Measurements from ENCODE around the gene PRSS21. TPM values are rescaled to one million over a fixed set of nuclear protein-coding genes. Genes with fewer than 3 reads are reported as not detected.

The PRSS21 gene
- total RNA-seq, 1 experiment from 2014 or later, result 1.5 TPM

DNA sequence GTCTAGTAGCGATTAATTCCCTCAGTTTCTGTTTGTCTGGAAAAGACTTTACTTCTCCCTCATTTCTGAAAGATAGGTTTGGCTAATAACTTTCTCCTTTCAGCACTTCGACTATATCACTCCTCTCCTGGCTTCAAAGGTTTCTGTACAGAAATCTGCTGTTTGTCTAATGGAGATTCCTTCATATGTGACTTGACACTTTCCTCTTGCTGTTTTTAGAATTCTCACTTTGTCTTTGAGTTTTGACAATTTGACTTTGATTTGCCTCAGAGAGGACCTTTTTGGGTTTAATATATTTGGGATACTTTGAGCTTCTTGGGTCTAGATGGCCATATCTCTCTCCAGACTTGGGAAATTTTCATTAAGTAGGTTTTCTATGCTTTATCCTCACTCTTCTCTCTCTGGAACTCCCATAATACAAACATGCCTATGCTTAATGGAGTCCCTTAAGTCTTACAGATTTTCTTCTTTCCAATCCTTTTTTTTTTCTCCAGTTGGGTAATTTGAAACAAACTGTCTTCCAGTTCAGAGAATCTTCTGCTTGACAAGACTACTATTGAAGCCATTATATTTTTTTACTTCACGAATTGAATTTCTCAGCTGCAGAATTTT lies 7.8 kb upstream of the PRSS21 start:
- H3K36me3 Mint-ChIP-seq, result no peaks in the 10 kb centered on the region
- no peak for TF ChIP-seq ATF1 (CRISPR knock-in tag; IDR thresholded peaks at IDR 0.05)
- TF ChIP-seq E2F1 (CRISPR knock-in tag; IDR thresholded peaks at IDR 0.05), result no peak
- TF ChIP-seq ZNF423 (CRISPR knock-in tag; IDR thresholded peaks at IDR 0.05), result no peak
- no peak for TF ChIP-seq NFE2L1 (CRISPR knock-in tag; IDR thresholded peaks at IDR 0.05)
- TF ChIP-seq OVOL2 (CRISPR knock-in tag; IDR thresholded peaks at IDR 0.05; ENCODE audit: borderline replicate concordance), result no peak
- TF ChIP-seq, protein P1, sequence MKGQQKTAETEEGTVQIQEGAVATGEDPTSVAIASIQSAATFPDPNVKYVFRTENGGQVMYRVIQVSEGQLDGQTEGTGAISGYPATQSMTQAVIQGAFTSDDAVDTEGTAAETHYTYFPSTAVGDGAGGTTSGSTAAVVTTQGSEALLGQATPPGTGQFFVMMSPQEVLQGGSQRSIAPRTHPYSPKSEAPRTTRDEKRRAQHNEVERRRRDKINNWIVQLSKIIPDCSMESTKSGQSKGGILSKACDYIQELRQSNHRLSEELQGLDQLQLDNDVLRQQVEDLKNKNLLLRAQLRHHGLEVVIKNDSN (CRISPR knock-in tag; IDR thresholded peaks at IDR 0.05), result no peak
- no peak for TF ChIP-seq IRF1 (CRISPR knock-in tag; IDR thresholded peaks at IDR 0.05)
- TF ChIP-seq FOXP1 (CRISPR knock-in tag; IDR thresholded peaks at IDR 0.05; ENCODE audit: borderline replicate concordance), result no peak
- TF ChIP-seq TP53 (CRISPR knock-in tag; IDR thresholded peaks at IDR 0.05), result no peak
- no peak for TF ChIP-seq ATF6 (CRISPR knock-in tag; IDR thresholded peaks at IDR 0.05)
- no peaks in the 10 kb centered on the region for H3K4me1 Mint-ChIP-seq
- peaks cover 28% of the 10 kb centered on the region for H3K27me3 Mint-ChIP-seq (ENCODE audit: low read depth)
- H3K27ac Mint-ChIP-seq, result no peak overlapping the region
- no peak for DNase-seq (ENCODE audit: low spot score)
- ChIA-PET POLR2A (no interaction called here), CTCF (interaction anchor here (5.1 kb wide), 1 partner anchor 12 kb away, joined by 29 read pairs; the partner anchor contains the start of gene PRSS41)
- H3K9me3 Mint-ChIP-seq, result peaks cover 5% of the 10 kb centered on the region
- no peak for ATAC-seq
- no peak overlapping the region for H3K4me3 Mint-ChIP-seq

DNA sequence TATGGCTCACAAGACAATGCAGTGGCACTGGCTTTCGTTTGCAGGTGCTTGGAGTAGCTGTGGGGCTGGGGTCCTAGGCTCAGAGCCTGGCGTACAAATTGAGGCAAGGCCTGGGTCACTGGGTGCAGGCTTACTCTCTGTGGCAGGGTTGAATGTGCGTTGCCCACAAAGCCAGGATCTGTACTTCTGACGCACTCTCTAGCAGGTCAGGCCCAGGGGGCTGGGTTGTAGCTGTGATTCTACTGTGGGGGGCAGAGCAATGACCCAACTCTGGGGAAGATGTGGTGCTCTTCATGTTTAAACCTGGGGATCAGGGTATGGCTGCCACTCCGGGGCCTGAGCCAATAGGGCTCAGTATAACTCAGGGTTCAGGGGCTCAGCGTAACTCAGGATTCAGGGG lies 6.4 kb upstream of the PRSS21 start:
- ChIA-PET CTCF (interaction anchor here (1.0 to 5.1 kb wide), 5 partner anchors 13 to 108 kb away, joined by 3 to 29 read pairs (median 4); partner anchors contain the start of gene PRSS41), POLR2A (no interaction called here)
- DNase-seq (ENCODE audit: low spot score) (no peak), ATAC-seq (no peak)
- Mint-ChIP-seq H3K4me1 (no peaks in the 10 kb centered on the region), H3K36me3 (no peaks in the 10 kb centered on the region), H3K9me3 (no peaks in the 10 kb centered on the region), H3K4me3 (no peak overlapping the region), H3K27ac (no peak overlapping the region), H3K27me3 (ENCODE audit: low read depth) (peaks cover 17% of the 10 kb centered on the region)
- no peak for TF ChIP-seq ZBTB43 (CRISPR knock-in tag; IDR thresholded peaks at IDR 0.05)
- no peak for TF ChIP-seq JAZF1 (CRISPR knock-in tag; IDR thresholded peaks at IDR 0.05)
- no peak for TF ChIP-seq CREB1 (CRISPR knock-in tag; IDR thresholded peaks at IDR 0.05)
- no peak for TF ChIP-seq ZNF512 (CRISPR knock-in tag; IDR thresholded peaks at IDR 0.05; ENCODE audit: borderline replicate concordance)
- TF ChIP-seq IRF1 (CRISPR knock-in tag; IDR thresholded peaks at IDR 0.05), result no peak
- TF ChIP-seq SMAD3 (CRISPR knock-in tag; IDR thresholded peaks at IDR 0.05; ENCODE audit: borderline replicate concordance), result no peak
- TF ChIP-seq FOXJ3 (CRISPR knock-in tag; IDR thresholded peaks at IDR 0.05; ENCODE audit: borderline replicate concordance), result no peak

Data from WTC11 (cell line).